GM12874 (cell line): ENCODE measurements around the gene HMCN2.

Experiments
- CTCF ChIP-seq: IDR thresholded peaks from 2 replicates; pipeline ENCODE4 v1.5.1; 2011; ENCODE audit warnings: low read depth, mild to moderate bottlenecking, control low read depth, low read length, moderate library complexity; ENCODE audit not compliant: insufficient read depth

HMCN2 gene

GRCh38 chr9:130296783-130297055, 31.2 kb downstream of the HMCN2 start:
- no peak for TF ChIP-seq CTCF

- no peak for TF ChIP-seq CTCF
These were observed 31.8 kb downstream of the HMCN2 start for GRCh38 chr9:130297371-130297770.

GRCh38 chr9:130298662-130299279, 33.2 kb downstream of the HMCN2 start:
- no peak for TF ChIP-seq CTCF

GRCh38 chr9:130299785-130300615, 34.4 kb downstream of the HMCN2 start:
- TF ChIP-seq CTCF: no peak

- TF ChIP-seq CTCF: no peak
These were observed 35.2 kb downstream of the HMCN2 start for GRCh38 chr9:130300739-130301138.

GRCh38 chr9:130301483-130302286, 36.1 kb downstream of the HMCN2 start:
- no peak for TF ChIP-seq CTCF

GRCh38 chr9:130302785-130303612, 37.4 kb downstream of the HMCN2 start:
- no peak for TF ChIP-seq CTCF
